ENCODE measurements around the gene ZNF599. TPM values are rescaled to one million over a fixed set of nuclear protein-coding genes. Genes with fewer than 3 reads are reported as not detected.

Gene ZNF599
- total RNA-seq, 1 experiment from 2014 or later: not detected

DNA sequence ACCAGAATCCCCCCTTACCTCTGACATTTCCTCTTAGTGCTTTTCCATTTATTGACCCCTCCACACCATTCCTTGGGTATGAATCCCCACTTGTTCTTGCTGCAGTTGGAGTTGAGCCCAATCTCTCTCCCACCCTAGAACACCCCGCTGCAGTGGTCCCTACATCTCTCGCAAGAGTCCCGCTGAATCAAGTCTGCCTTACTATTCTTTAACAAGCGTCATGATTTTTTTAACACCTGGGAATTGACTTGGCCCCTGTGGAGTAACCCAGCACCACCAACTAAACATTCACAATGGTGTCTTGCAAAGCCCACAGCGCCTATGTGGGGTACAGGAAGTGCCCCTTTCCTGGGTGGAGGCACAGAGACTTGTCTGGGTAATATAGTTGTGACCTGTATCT lies 13.2 kb upstream of the ZNF599 start:
- H3K27ac ChIP-seq (ENCODE audit: low read length): no peak overlapping the region
- no peaks in the 10 kb centered on the region for H4K20me1 ChIP-seq (ENCODE audit: low read length)
- no peaks in the 10 kb centered on the region for H3K79me2 ChIP-seq (ENCODE audit: low read length)
- H3K9me3 ChIP-seq (ENCODE audit: low read length): no peaks in the 10 kb centered on the region
- ATAC-seq: no peak
- H3K4me3 ChIP-seq (ENCODE audit: low read length): no peak overlapping the region
- H3K4me1 ChIP-seq (ENCODE audit: insufficient read depth, low read length): no peaks in the 10 kb centered on the region
- H3K4me2 ChIP-seq (ENCODE audit: low read length): no peak overlapping the region
- TF ChIP-seq EZH2 (IDR thresholded peaks at IDR 0.05; ENCODE audit: low read length, unreplicated experiment) (no peak), EZH2phosphoT487 (IDR thresholded peaks at IDR 0.05; ENCODE audit: borderline replicate concordance, low read length) (no peak), CTCF (conservative IDR thresholded peaks at IDR 0.05; ENCODE audit: low read depth, low read length) (no peak)
- intact Hi-C loops (cut with micrococcal nuclease): no loop called here
- no peaks in the 10 kb centered on the region for H3K27me3 ChIP-seq (ENCODE audit: low read length)
- no peak overlapping the region for H2AFZ ChIP-seq (ENCODE audit: low read length)
- no TSS peak for BruUV-seq (replicated peaks)
- H3F3A ChIP-seq (ENCODE audit: low read length, unreplicated experiment): no peaks in the 10 kb centered on the region
- H3K9ac ChIP-seq (ENCODE audit: low read length): no peak overlapping the region
- CTCF ChIA-PET: no interaction called here
- H3K9me2 ChIP-seq (replicated peaks; ENCODE audit: low read length): no peaks in the 10 kb centered on the region
- H3K36me3 ChIP-seq (ENCODE audit: low read depth, low read length): no peaks in the 10 kb centered on the region
- POLR2A ChIA-PET (ENCODE audit: unreplicated experiment): no interaction called here
- no peak for DNase-seq

GRCh38 chr19:34779652-34780051 lies 6.6 kb upstream of the ZNF599 start:
- TF ChIP-seq EZH2phosphoT487 (IDR thresholded peaks at IDR 0.05; ENCODE audit: borderline replicate concordance, low read length) (no peak), CTCF (conservative IDR thresholded peaks at IDR 0.05; ENCODE audit: low read depth, low read length) (no peak), EZH2 (IDR thresholded peaks at IDR 0.05; ENCODE audit: low read length, unreplicated experiment) (no peak)
- no peak overlapping the region for H2AFZ ChIP-seq (ENCODE audit: low read length)
- no peak for DNase-seq
- intact Hi-C loops (cut with micrococcal nuclease): no loop called here
- ChIA-PET CTCF (no interaction called here), POLR2A (ENCODE audit: unreplicated experiment) (no interaction called here)
- H3K27ac ChIP-seq (ENCODE audit: low read length): no peak overlapping the region
- no peaks in the 10 kb centered on the region for H3K36me3 ChIP-seq (ENCODE audit: low read depth, low read length)
- H3F3A ChIP-seq (ENCODE audit: low read length, unreplicated experiment): no peaks in the 10 kb centered on the region
- no peaks in the 10 kb centered on the region for H3K79me2 ChIP-seq (ENCODE audit: low read length)
- BruUV-seq (replicated peaks): no TSS peak
- no peak for ATAC-seq
- no peaks in the 10 kb centered on the region for H3K4me1 ChIP-seq (ENCODE audit: insufficient read depth, low read length)
- no peak overlapping the region for H3K4me2 ChIP-seq (ENCODE audit: low read length)
- H3K9me2 ChIP-seq (replicated peaks; ENCODE audit: low read length): no peaks in the 10 kb centered on the region
- H3K9ac ChIP-seq (ENCODE audit: low read length): no peak overlapping the region
- no peaks in the 10 kb centered on the region for H4K20me1 ChIP-seq (ENCODE audit: low read length)
- H3K4me3 ChIP-seq (ENCODE audit: low read length): no peak overlapping the region
- H3K9me3 ChIP-seq (ENCODE audit: low read length): no peaks in the 10 kb centered on the region
- no peaks in the 10 kb centered on the region for H3K27me3 ChIP-seq (ENCODE audit: low read length)

DNA sequence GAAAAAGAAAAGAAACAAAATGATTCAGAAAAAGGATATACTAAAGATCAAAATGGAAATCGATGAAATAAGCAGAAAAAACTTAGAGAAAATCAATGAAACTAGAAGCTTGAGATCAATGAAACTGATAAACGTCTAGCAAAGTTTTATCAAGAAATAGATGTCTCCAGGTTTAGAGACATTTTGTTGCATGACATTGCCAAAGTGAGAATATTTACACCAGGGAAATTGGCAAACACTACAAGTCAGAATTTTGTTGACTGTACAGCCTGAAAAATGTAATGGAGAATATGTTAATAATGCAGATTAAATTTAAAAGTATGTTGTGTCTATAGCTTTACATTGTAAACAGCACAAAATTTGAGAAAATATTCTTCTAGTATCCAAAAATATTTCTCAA lies 5.3 kb upstream of the ZNF599 start:
- Histone ChIP-seq H3K4me2 (ENCODE audit: low read length) (no peak overlapping the region), H3K9me3 (ENCODE audit: low read length) (no peaks in the 10 kb centered on the region)
- no peak for ATAC-seq

More for the DNA sequence above, 5.3 kb upstream of the ZNF599 start:
- Histone ChIP-seq H3F3A (ENCODE audit: low read length, unreplicated experiment) (no peaks in the 10 kb centered on the region), H3K4me1 (ENCODE audit: insufficient read depth, low read length) (no peaks in the 10 kb centered on the region), H3K9ac (ENCODE audit: low read length) (no peak overlapping the region), H3K27ac (ENCODE audit: low read length) (no peak overlapping the region), H2AFZ (ENCODE audit: low read length) (no peak overlapping the region), H4K20me1 (ENCODE audit: low read length) (no peaks in the 10 kb centered on the region), H3K79me2 (ENCODE audit: low read length) (no peaks in the 10 kb centered on the region), H3K27me3 (ENCODE audit: low read length) (no peaks in the 10 kb centered on the region), H3K36me3 (ENCODE audit: low read depth, low read length) (no peaks in the 10 kb centered on the region), H3K9me2 (replicated peaks; ENCODE audit: low read length) (no peaks in the 10 kb centered on the region), H3K4me3 (ENCODE audit: low read length) (no peak overlapping the region)
- ChIA-PET POLR2A (ENCODE audit: unreplicated experiment) (no interaction called here), CTCF (no interaction called here)
- TF ChIP-seq CTCF (conservative IDR thresholded peaks at IDR 0.05; ENCODE audit: low read depth, low read length): no peak
- TF ChIP-seq EZH2phosphoT487 (IDR thresholded peaks at IDR 0.05; ENCODE audit: borderline replicate concordance, low read length): no peak
- no peak for TF ChIP-seq EZH2 (IDR thresholded peaks at IDR 0.05; ENCODE audit: low read length, unreplicated experiment)
- BruUV-seq (replicated peaks): no TSS peak
- DNase-seq: no peak
- intact Hi-C loops (cut with micrococcal nuclease): no loop called here

Data from PC-3 (cell line).